Measurements from ENCODE around the gene IL2RG.
A peak's percentile ranks its signal among the peaks of the same experiment; 100 is the strongest.

IL2RG gene

GRCh38 chrX:71109051-71109450 lies 2.3 kb downstream of the IL2RG start:
- DNase-seq (ENCODE audit: low read depth in 3 of 3, low spot score in 1 of 3), result no peak

- DNase-seq (ENCODE audit: low read depth in 3 of 3, low spot score in 1 of 3), result no peak
Observed at GRCh38 chrX:71107762-71108360, 3.5 kb downstream of the IL2RG start.

- no peak for DNase-seq (ENCODE audit: low read depth in 3 of 3, low spot score in 1 of 3)
Observed at GRCh38 chrX:71107245-71107644, 4.1 kb downstream of the IL2RG start.

- DNase-seq (ENCODE audit: low read depth in 3 of 3, low spot score in 1 of 3), result no peak
Observed at GRCh38 chrX:71106427-71106826, 5.0 kb downstream of the IL2RG start, which contains the start of gene CXorf65. TSS of gene CXorf65 (minus strand) at chrX:71106740. CDS start at chrX:71106556, 184 bp downstream.

GRCh38 chrX:71105628-71106027 lies 5.7 kb downstream of the IL2RG start:
- no peak for DNase-seq (ENCODE audit: low read depth in 3 of 3, low spot score in 1 of 3)

DNA sequence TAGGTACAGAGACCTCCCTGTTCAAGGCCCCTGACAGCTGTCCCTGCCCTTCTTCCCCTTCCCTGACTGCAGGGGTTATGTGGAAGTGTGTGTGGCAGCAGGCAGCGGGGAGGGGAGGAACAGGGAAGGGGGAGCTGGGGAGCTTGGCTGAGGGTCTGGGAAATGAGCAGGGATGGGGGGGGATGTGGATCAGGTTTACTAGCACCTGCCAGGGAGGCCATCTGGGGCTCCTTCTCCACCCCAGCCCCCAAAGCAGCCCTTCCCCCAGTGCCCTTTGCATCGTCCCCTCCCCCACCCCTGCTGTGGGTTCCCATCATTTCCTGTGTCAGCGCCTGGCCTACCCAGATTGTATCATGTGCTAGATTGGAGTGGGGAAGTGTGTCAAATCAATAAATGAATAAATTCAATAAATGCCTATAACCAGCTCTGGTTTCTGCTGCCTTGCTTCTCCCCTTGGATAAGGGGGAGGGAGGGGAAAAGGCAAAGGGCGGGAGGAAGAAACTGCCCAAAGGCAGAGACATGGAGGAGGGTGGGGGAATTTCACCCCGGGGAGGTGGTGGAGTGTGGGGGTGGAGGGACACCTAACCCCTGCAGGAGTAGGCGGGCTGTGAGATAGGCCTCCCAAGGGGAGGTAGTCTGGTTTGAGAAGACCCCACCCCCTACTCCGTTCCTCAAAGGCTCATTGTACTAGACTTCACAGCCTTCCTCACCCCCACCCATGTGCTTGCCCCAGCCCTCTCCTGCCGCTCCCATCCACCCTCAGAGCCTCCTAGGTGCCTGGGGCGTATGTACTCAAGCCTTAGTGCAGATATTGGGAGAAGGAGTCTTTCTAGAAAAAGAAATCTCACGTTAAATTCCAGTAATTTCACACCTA lies 8.0 kb downstream of the IL2RG start:
- DNase-seq (ENCODE audit: low read depth in 3 of 3, low spot score in 1 of 3), result peak in 1 of 3 donors; percentile 19

- DNase-seq (ENCODE audit: low read depth in 3 of 3, low spot score in 1 of 3), result no peak
Observed at GRCh38 chrX:71102292-71102691, 9.1 kb downstream of the IL2RG start.

DNA sequence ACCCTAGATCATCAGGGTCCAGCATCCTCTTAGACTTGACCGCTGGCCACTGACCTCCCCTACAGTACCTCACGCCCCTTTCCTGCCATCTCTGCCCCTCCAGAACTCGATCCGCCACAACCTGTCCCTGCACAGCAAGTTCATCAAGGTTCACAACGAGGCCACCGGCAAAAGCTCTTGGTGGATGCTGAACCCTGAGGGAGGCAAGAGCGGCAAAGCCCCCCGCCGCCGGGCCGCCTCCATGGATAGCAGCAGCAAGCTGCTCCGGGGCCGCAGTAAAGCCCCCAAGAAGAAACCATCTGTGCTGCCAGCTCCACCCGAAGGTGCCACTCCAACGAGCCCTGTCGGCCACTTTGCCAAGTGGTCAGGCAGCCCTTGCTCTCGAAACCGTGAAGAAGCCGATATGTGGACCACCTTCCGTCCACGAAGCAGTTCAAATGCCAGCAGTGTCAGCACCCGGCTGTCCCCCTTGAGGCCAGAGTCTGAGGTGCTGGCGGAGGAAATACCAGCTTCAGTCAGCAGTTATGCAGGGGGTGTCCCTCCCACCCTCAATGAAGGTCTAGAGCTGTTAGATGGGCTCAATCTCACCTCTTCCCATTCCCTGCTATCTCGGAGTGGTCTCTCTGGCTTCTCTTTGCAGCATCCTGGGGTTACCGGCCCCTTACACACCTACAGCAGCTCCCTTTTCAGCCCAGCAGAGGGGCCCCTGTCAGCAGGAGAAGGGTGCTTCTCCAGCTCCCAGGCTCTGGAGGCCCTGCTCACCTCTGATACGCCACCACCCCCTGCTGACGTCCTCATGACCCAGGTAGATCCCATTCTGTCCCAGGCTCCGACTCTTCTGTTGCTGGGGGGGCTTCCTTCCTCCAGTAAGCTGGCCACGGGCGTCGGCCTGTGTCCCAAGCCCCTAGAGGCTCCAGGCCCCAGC lies 10.5 kb downstream of the IL2RG start:
- no peak for DNase-seq (ENCODE audit: low read depth in 3 of 3, low spot score in 1 of 3)

GRCh38 chrX:71099736-71100135 lies 11.6 kb downstream of the IL2RG start:
- DNase-seq (ENCODE audit: low read depth in 3 of 3, low spot score in 1 of 3), result no peak

GRCh38 chrX:71098951-71099506 lies 12.3 kb downstream of the IL2RG start:
- DNase-seq (ENCODE audit: low read depth in 3 of 3, low spot score in 1 of 3), result no peak

- DNase-seq (ENCODE audit: low read depth in 3 of 3, low spot score in 1 of 3), result peak; percentile 35 to 53 (median 52)
Observed at GRCh38 chrX:71098302-71098701, 13.1 kb downstream of the IL2RG start.

GRCh38 chrX:71096760-71097032 lies 14.7 kb downstream of the IL2RG start:
- DNase-seq (ENCODE audit: low read depth in 3 of 3, low spot score in 1 of 3), result no peak

- DNase-seq (ENCODE audit: low read depth in 3 of 3, low spot score in 1 of 3), result no peak
Observed at GRCh38 chrX:71095981-71096759, 15.2 kb downstream of the IL2RG start.

- peak; percentile 68 to 71 (median 68) for DNase-seq (ENCODE audit: low read depth in 3 of 3, low spot score in 1 of 3)
Observed at GRCh38 chrX:71095555-71095980, 15.8 kb downstream of the IL2RG start, which contains the start of gene FOXO4. TSS of gene FOXO4 (plus strand) at chrX:71095851. CDS start at chrX:71096529, 678 bp downstream.

GRCh38 chrX:71095033-71095432 lies 16.3 kb downstream of the IL2RG start:
- no peak for DNase-seq (ENCODE audit: low read depth in 3 of 3, low spot score in 1 of 3)

GRCh38 chrX:71091263-71091662 lies 20.1 kb downstream of the IL2RG start:
- no peak for DNase-seq (ENCODE audit: low read depth in 3 of 3, low spot score in 1 of 3)

DNA sequence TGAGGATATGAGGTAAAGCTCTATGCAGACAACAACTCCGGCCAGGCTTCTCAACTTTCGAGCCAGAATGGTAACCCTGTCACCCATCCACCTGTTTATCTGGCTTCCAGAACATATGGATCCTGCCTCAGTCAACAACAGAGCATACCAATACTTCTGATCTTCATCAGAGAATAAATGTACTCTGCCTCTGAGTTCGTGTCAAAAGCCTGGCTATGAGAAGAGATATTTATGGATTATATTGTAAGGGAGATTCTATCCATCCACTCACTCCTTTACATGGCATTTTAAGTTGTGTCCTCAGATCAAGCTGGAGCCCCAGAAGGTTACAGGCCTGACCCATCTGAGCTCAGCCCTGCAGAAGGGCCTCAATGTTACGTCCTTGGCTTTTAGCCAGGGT lies 25.5 kb downstream of the IL2RG start:
- DNase-seq (ENCODE audit: low read depth in 3 of 3, low spot score in 1 of 3), result no peak

GRCh38 chrX:71082822-71083221 lies 28.6 kb downstream of the IL2RG start:
- DNase-seq (ENCODE audit: low read depth in 3 of 3, low spot score in 1 of 3), result no peak

DNA sequence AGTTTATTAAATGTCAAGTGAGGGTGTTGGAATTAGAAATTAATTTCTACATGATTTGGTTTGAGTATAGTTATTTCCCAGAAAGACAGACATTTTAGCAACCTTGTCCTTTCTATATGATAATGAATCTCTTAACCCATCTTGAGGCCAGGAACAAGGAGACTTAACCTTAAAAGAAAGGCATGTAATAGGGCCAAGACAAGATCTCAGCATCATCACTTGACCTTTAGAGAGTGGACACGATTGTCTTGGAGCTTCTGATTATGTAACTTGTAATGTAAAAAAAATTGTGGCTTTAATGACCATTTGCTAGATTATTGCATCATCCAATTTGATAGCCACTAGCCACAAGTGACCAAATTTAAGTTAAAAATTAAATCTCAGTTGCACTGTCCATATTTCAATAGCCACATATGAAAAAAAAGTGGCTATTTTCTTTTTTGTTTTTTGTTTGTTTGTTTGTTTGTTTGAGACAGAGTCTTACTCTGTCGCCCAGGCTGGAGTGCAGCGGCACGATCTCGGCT lies 29.2 kb downstream of the IL2RG start:
- no peak for DNase-seq (ENCODE audit: low read depth in 3 of 3, low spot score in 1 of 3)
